SK-N-MC (cell line): ENCODE measurements around the gene DRP2.
A peak's percentile ranks its signal among the peaks of the same experiment; 100 is the strongest.
"Not testable (repeated sequence)": the region's sequence is repeated elsewhere in the genome, so short reads cannot be mapped to it uniquely, and the experiment has no call there.

Experiments
- DNase-seq: peaks from one replicate; pipeline ENCODE4 v3.0.0-alpha.2; 2011; ENCODE audit warnings: low read depth, low spot score
- H3K27ac ChIP-seq: fragments of 200-600 bp; sonication (generic); 2 replicates; pipeline ENCODE4 v1.5.1; 2016; ENCODE audit warnings: mixed run types
- H3K36me3 ChIP-seq: fragments of 200-600 bp; sonication (generic); 2 replicates; pipeline ENCODE4 v1.6.1; 2017; ENCODE audit warnings: antibody characterized with exemption, low read length, mixed read lengths; ENCODE audit not compliant: insufficient read depth
- H3K4me3 ChIP-seq: fragments of 200-600 bp; sonication (generic); 2 replicates; pipeline ENCODE4 v1.5.1; 2016
- H3K9ac ChIP-seq: fragments of 200-600 bp; sonication (generic); 2 replicates; pipeline ENCODE4 v1.8.0; 2017; ENCODE audit warnings: mixed run types, mixed read lengths; ENCODE audit not compliant: insufficient read length
- H3K9me3 ChIP-seq: fragments of 200-600 bp; sonication (generic); 2 replicates; pipeline ENCODE4 v1.6.1; 2017; ENCODE audit warnings: low read depth, mild to moderate bottlenecking, antibody characterized with exemption, low read length, moderate library complexity, mixed read lengths
- EZH2 ChIP-seq: fragments of 200-600 bp; sonication (generic); IDR thresholded peaks from one replicate; pipeline ENCODE4 v1.6.1; 2017; ENCODE audit warnings: antibody characterized with exemption
- FOXP2 ChIP-seq: optimal IDR thresholded peaks from 2 replicates; pipeline ENCODE3; 2011; ENCODE audit warnings: mild to moderate bottlenecking, moderate library complexity; ENCODE audit not compliant: insufficient read depth; ENCODE audit errors: extremely low read length, control extremely low read depth
- POLR2AphosphoS5 ChIP-seq: IDR thresholded peaks from 2 replicates; pipeline ENCODE4 v1.6.1; 2012; ENCODE audit warnings: mild to moderate bottlenecking, low read depth, low read length, borderline replicate concordance

Gene DRP2

DNA sequence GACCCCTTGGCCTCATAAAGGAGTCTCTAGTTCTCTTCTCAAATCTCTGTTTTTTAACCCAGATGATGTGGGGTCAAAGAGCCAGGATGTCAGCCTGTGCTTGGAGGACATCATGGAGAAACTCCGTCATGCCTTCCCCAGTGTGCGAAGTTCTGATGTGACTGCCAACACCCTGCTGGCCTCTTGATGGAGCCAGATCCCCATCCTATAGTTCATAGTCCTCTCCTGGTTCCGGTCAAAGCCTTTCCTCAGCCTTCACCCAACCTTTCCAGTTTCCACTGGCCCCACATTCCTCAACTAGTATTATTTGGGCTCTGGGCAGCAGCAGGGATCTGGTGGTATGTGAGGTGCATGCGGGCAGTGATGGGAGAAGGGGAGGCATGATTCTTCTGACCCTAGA, 40.8 kb downstream of the DRP2 start:
- Histone ChIP-seq H3K36me3 (no peaks in the 10 kb centered on the region), H3K4me3 (no peak overlapping the region), H3K9me3 (no peaks in the 10 kb centered on the region), H3K9ac (no peak overlapping the region), H3K27ac (no peak overlapping the region)
- TF ChIP-seq FOXP2 (no peak), EZH2 (no peak), POLR2AphosphoS5 (no peak)
- no peak for DNase-seq

DNA sequence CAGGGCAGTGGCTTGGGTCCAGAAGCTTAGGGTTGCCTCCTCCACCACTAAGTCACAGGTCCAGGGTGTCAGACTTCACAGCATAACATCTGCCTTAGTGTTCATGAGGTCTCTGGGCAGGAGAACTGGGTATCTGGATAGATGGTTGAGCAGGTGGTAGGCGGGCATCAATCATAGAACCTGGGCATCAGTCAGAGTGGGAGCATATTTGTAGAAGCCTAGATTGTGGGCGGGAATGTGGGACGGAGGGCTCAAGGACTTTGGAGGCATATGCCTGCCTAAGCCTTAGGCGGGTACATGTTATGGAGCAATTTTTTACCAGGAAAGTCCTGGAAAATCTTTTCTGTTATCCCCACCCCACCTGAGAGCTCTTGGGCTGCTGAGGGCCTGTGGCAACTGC, 43.0 kb downstream of the DRP2 start:
- no peak overlapping the region for H3K4me3 ChIP-seq
- no peaks in the 10 kb centered on the region for H3K36me3 ChIP-seq
- H3K27ac ChIP-seq, result no peak overlapping the region

DNA sequence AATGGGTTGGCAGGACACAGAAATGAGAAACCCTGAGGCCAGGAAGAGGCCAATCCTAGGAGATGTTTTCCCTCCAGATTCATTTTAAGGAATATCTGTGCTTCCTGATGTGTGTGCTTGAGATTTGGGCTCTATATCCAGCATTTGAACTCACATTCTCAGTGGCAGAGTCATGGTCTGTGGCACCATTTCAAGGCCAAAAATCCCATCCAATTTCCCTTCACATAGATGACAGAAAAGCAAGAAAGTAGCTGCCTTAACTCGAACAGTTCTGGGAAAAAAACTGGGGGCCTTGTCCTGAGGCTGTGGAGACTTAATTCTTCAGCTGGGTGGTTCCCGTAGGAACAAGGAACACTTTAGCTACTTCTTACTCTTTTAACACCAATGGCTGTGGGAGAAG, 44.2 kb downstream of the DRP2 start:
- DNase-seq, result no peak
- H3K9me3 ChIP-seq, result no peaks in the 10 kb centered on the region

More for the DNA sequence above, 43.0 kb downstream of the DRP2 start:
- DNase-seq, result no peak
- Histone ChIP-seq H3K9me3 (no peaks in the 10 kb centered on the region), H3K9ac (no peak overlapping the region)
- TF ChIP-seq POLR2AphosphoS5, result no peak
- no peak for TF ChIP-seq FOXP2
- no peak for TF ChIP-seq EZH2

DNA sequence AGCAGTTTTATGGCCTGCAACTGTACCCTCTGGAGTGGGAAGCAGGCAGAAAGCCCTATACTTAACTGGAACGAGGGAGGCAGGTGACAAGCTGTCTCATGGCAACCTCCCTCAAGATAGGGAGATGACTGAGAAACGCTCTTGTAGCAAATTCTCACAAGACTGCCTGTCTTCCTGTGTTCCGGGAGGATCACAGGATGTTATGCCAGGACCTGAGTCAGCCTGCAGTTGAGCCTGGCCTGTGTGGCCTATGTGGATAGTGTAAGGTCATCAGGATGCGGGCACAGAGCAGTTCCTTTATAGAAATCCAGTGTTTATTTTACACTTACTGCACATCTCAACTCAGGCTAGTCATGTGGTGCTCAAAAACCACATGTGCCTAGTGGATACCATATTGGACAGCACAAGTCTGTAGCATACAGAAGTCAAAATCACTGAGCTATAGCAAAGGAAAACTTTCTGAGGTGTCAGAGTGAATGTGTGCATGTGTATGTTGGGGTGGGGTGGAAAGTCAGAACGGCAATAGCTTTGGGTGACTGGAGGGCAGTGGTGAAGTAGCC, 46.4 kb downstream of the DRP2 start:
- no peaks in the 10 kb centered on the region for H3K36me3 ChIP-seq
- no peak for TF ChIP-seq POLR2AphosphoS5
- no peak for TF ChIP-seq FOXP2
- no peak for TF ChIP-seq EZH2
- no peak overlapping the region for H3K9ac ChIP-seq
- H3K4me3 ChIP-seq, result no peak overlapping the region
- no peak overlapping the region for H3K27ac ChIP-seq
- DNase-seq, result no peak
- no peaks in the 10 kb centered on the region for H3K9me3 ChIP-seq

More for the DNA sequence above, 44.2 kb downstream of the DRP2 start:
- no peaks in the 10 kb centered on the region for H3K36me3 ChIP-seq
- TF ChIP-seq FOXP2 (no peak), EZH2 (no peak), POLR2AphosphoS5 (no peak)
- H3K9ac ChIP-seq, result no peak overlapping the region
- H3K27ac ChIP-seq, result no peak overlapping the region
- no peak overlapping the region for H3K4me3 ChIP-seq

DNA sequence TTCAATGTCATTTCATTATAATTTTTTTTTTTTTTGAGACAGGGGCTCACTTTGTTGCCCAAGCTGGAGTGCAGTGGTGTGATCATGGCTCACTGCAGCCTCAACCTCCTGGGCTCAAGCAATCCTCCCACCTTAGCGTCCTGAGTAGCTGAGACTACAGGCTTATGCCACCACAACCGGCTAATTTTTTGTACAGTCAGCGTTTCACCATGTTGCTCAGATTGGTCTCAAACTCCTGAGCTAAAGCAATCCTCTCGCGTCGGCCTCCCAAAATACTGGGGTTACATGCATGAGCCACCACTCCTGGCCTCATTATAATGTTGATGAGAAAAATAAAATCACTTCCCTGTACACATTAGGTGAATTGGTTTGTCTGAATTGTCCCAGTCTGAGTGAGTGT, 54.6 kb downstream of the DRP2 start:
- Histone ChIP-seq H3K27ac (no peak overlapping the region), H3K9me3 (no peaks in the 10 kb centered on the region), H3K36me3 (no peaks in the 10 kb centered on the region), H3K9ac (no peak overlapping the region), H3K4me3 (no peak overlapping the region)
- no peak for DNase-seq
- TF ChIP-seq POLR2AphosphoS5 (no peak), EZH2 (no peak), FOXP2 (no peak)

DNA sequence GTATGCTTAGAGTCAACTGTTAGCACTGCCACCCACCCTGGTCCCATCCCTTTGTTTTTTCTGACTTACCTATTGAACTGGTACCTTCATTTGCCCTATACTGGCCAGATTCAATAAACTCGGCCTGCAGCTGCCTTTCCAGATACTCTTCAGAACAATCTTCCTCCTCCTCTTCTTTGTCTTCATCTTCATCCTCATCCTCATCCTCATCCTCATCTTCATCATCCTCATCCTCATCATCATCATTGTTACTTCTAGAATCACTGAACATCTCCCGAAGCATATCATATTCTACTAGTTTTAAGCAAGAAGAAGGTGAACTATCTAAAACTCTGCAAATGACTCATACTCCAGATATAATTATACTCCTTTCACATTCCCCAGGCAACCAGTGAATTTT, 56.7 kb downstream of the DRP2 start:
- Histone ChIP-seq H3K9me3 (no peaks in the 10 kb centered on the region), H3K36me3 (no peaks in the 10 kb centered on the region), H3K27ac (no peak overlapping the region), H3K4me3 (no peak overlapping the region), H3K9ac (no peak overlapping the region)
- DNase-seq, result no peak
- TF ChIP-seq EZH2 (no peak), POLR2AphosphoS5 (no peak), FOXP2 (no peak)

DNA sequence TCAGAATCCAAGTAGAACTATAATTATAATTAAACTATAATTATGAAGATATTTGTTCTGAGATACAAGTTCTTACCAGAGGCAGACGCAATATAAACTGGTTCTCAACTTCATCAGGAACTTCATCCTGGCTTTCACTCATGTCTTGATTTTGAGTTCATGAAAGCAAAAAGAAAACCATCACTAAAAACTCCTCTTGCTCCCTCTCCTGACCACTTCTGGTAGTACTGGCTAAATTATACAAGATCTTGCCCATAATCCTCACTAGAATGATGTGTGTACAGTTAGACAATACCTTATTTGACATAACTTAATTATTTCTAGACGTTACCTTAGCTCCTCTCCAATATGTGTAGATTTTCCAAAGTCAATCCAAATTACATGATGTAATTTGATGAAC, 67.8 kb downstream of the DRP2 start:
- no peak overlapping the region for H3K9ac ChIP-seq
- peak; percentile 6 for DNase-seq
- H3K27ac ChIP-seq, result no peak overlapping the region
- no peaks in the 10 kb centered on the region for H3K36me3 ChIP-seq
- H3K9me3 ChIP-seq, result no peaks in the 10 kb centered on the region
- TF ChIP-seq POLR2AphosphoS5 (no peak), FOXP2 (no peak), EZH2 (no peak)
- no peak overlapping the region for H3K4me3 ChIP-seq

DNA sequence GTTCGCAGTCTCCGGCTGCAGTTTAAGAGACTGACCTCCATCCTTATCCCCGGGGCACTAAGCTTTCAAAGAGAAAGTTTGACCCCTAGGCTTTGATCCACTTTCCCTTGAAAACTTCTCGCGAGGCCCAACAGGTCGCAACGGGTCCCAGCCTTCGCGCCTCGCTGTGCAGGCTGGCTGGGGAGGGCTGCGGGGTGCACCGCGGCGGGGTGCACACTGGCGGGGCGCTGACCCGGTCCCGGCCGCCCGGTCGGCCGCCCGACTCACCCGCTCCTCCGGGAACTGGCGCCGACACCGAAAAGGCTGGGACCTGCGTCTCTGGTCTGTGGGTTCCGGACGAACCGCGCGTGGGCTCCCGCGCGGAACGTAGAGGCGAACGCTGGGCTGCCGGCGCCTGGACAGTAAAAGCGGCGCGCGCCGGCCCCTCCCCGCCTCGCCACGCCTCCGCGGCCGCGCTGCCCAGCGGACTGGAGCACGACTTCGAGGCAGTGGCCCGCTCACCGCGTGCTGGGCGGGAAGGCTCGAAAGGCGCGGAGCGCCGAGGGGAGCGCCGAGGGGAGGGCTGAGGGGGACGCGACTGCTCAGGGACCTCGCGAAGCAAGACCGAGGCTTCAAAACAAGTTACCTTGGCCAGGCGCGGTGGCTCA, 71.5 kb downstream of the DRP2 start, which contains the start of gene TAF7L:
TSS of gene TAF7L (minus strand) at position 378 of the 647 bp plus-strand sequence. CDS start 3,791 bp downstream, outside the sequence.
- H3K4me3 ChIP-seq, result no peak within 1 kb of the TSS
- H3K9me3 ChIP-seq, result no peaks in the 10 kb centered on the region
- no peak within 1 kb of the TSS for H3K9ac ChIP-seq
- DNase-seq, result no peak
- H3K36me3 ChIP-seq, result no peaks in the 10 kb centered on the region
- TF ChIP-seq POLR2AphosphoS5, result no peak
- no peak for TF ChIP-seq EZH2
- TF ChIP-seq FOXP2, result no peak
- no peak within 1 kb of the TSS for H3K27ac ChIP-seq

DNA sequence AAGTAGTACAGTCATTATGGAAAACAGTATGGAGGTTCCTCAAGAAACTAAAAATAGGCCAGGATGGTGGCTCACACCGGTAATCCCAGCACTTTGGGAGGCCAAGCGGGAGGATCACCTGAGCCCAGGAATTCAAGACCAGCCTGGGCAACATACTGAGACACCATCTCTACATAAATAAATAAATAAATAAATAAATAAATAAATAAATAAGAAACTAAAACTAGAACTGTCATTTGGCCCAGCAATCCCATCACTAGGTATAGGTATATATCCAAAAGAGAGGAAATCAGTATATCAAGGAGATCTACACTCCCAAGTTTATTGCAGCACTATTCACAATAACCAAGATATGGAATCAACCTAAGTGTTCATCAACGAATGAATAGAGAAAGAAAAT, 76.0 kb downstream of the DRP2 start:
- H3K36me3 ChIP-seq, H3K9me3 ChIP-seq, H3K4me3 ChIP-seq, H3K9ac ChIP-seq, H3K27ac ChIP-seq, DNase-seq: not testable (repeated sequence)
